ENCODE results near the gene NRCAM.

NRCAM gene

GRCh38 chr7:108132551-108133265 lies 323.5 kb downstream of the NRCAM start:
- Histone ChIP-seq H3K4me2 (ENCODE audit: low read length) (no peak overlapping the region), H3K18ac (ENCODE audit: low read length) (no peak overlapping the region), H3K79me2 (ENCODE audit: control insufficient read depth, insufficient read depth, low read length) (no peaks in the 10 kb centered on the region), H4K5ac (ENCODE audit: low read length) (no peak overlapping the region), H4K8ac (ENCODE audit: low read depth, low read length) (no peak overlapping the region), H2BK120ac (ENCODE audit: low read depth, low read length) (no peak overlapping the region), H3K79me1 (ENCODE audit: low read length) (no peaks in the 10 kb centered on the region), H3K23ac (ENCODE audit: low read length) (no peak overlapping the region), H2AK5ac (ENCODE audit: low read length) (no peak overlapping the region), H3K9ac (ENCODE audit: low read length) (no peak overlapping the region), H3K27me3 (ENCODE audit: insufficient read depth, low read length, poor library complexity) (no peaks in the 10 kb centered on the region), H2BK15ac (replicated peaks; ENCODE audit: low read depth) (no peak overlapping the region), H3K56ac (ENCODE audit: low read length) (peak overlapping the region; percentile 27), H3K27ac (ENCODE audit: low read depth, low read length) (no peak overlapping the region), H3K4me3 (ENCODE audit: low read length) (no peak overlapping the region), H3K4me1 (ENCODE audit: control insufficient read depth, low read depth, low read length) (peaks cover 9% of the 10 kb centered on the region), H3K36me3 (ENCODE audit: control insufficient read depth, insufficient read depth, low read length) (no peaks in the 10 kb centered on the region), H3K4ac (ENCODE audit: low read depth, low read length) (no peak overlapping the region), H2BK5ac (ENCODE audit: low read length) (no peak overlapping the region)
- peak; percentile 88 for DNase-seq
- no CpG with 5 or more reads among the region's 13 CpGs for WGBS (ENCODE audit: extremely low coverage, insufficient coverage, low lambda C conversion rate)

- no peak within 1 kb of the TSS for H3K4me3 ChIP-seq (ENCODE audit: low read length)
- H3K56ac ChIP-seq (ENCODE audit: low read length) = no peak within 1 kb of the TSS
- no peak within 1 kb of the TSS for H4K8ac ChIP-seq (ENCODE audit: low read depth, low read length)
- no peak within 1 kb of the TSS for H2BK15ac ChIP-seq (replicated peaks; ENCODE audit: low read depth)
- H3K9ac ChIP-seq (ENCODE audit: low read length) = no peak within 1 kb of the TSS
- no peaks in the 10 kb centered on the region for H3K27me3 ChIP-seq (ENCODE audit: insufficient read depth, low read length, poor library complexity)
- no CpG with 5 or more reads among the region's 3 CpGs for WGBS (ENCODE audit: extremely low coverage, insufficient coverage, low lambda C conversion rate)
- H3K79me2 ChIP-seq (ENCODE audit: control insufficient read depth, insufficient read depth, low read length) = no peaks in the 10 kb centered on the region
- no peak within 1 kb of the TSS for H3K27ac ChIP-seq (ENCODE audit: low read depth, low read length)
- no peak for DNase-seq
- H3K23ac ChIP-seq (ENCODE audit: low read length) = no peak within 1 kb of the TSS
- no peaks in the 10 kb centered on the region for H3K36me3 ChIP-seq (ENCODE audit: control insufficient read depth, insufficient read depth, low read length)
- H3K4ac ChIP-seq (ENCODE audit: low read depth, low read length) = no peak within 1 kb of the TSS
- no peak within 1 kb of the TSS for H2BK120ac ChIP-seq (ENCODE audit: low read depth, low read length)
- H2BK5ac ChIP-seq (ENCODE audit: low read length) = no peak within 1 kb of the TSS
- H3K18ac ChIP-seq (ENCODE audit: low read length) = no peak within 1 kb of the TSS
- H2AK5ac ChIP-seq (ENCODE audit: low read length) = no peak within 1 kb of the TSS
- no peak within 1 kb of the TSS for H4K5ac ChIP-seq (ENCODE audit: low read length)
- H3K4me1 ChIP-seq (ENCODE audit: control insufficient read depth, low read depth, low read length) = peaks cover 7% of the 10 kb centered on the region
- H3K79me1 ChIP-seq (ENCODE audit: low read length) = no peaks in the 10 kb centered on the region
- H3K4me2 ChIP-seq (ENCODE audit: low read length) = no peak within 1 kb of the TSS
Observed at GRCh38 chr7:108130261-108130660, 326.0 kb downstream of the NRCAM start, which contains the start of gene LAMB4. Gene LAMB4, minus strand, starts transcription at chr7:108130361. Its CDS starts 7,197 bp downstream, at chr7:108123164.

GRCh38 chr7:108129018-108129965 lies 326.9 kb downstream of the NRCAM start:
- H3K18ac ChIP-seq (ENCODE audit: low read length) = no peak overlapping the region
- H3K4me3 ChIP-seq (ENCODE audit: low read length) = no peak overlapping the region
- H2BK5ac ChIP-seq (ENCODE audit: low read length) = no peak overlapping the region
- H3K4me1 ChIP-seq (ENCODE audit: control insufficient read depth, low read depth, low read length) = peaks cover 5% of the 10 kb centered on the region
- no peaks in the 10 kb centered on the region for H3K79me2 ChIP-seq (ENCODE audit: control insufficient read depth, insufficient read depth, low read length)
- WGBS (ENCODE audit: extremely low coverage, insufficient coverage, low lambda C conversion rate) = no CpG with 5 or more reads among the region's 7 CpGs
- no peak for DNase-seq
- H4K8ac ChIP-seq (ENCODE audit: low read depth, low read length) = no peak overlapping the region
- H3K27ac ChIP-seq (ENCODE audit: low read depth, low read length) = no peak overlapping the region
- no peak overlapping the region for H4K5ac ChIP-seq (ENCODE audit: low read length)
- no peak overlapping the region for H2BK120ac ChIP-seq (ENCODE audit: low read depth, low read length)
- no peak overlapping the region for H3K9ac ChIP-seq (ENCODE audit: low read length)
- no peak overlapping the region for H3K56ac ChIP-seq (ENCODE audit: low read length)
- H3K36me3 ChIP-seq (ENCODE audit: control insufficient read depth, insufficient read depth, low read length) = no peaks in the 10 kb centered on the region
- H2AK5ac ChIP-seq (ENCODE audit: low read length) = no peak overlapping the region
- H3K23ac ChIP-seq (ENCODE audit: low read length) = no peak overlapping the region
- no peak overlapping the region for H3K4me2 ChIP-seq (ENCODE audit: low read length)
- H3K4ac ChIP-seq (ENCODE audit: low read depth, low read length) = no peak overlapping the region
- no peak overlapping the region for H2BK15ac ChIP-seq (replicated peaks; ENCODE audit: low read depth)
- H3K27me3 ChIP-seq (ENCODE audit: insufficient read depth, low read length, poor library complexity) = no peaks in the 10 kb centered on the region
- no peaks in the 10 kb centered on the region for H3K79me1 ChIP-seq (ENCODE audit: low read length)

GRCh38 chr7:108128514-108128913 lies 327.7 kb downstream of the NRCAM start:
- Histone ChIP-seq H2BK15ac (replicated peaks; ENCODE audit: low read depth) (no peak overlapping the region), H3K79me1 (ENCODE audit: low read length) (no peaks in the 10 kb centered on the region), H3K4me1 (ENCODE audit: control insufficient read depth, low read depth, low read length) (peaks cover 5% of the 10 kb centered on the region), H3K23ac (ENCODE audit: low read length) (no peak overlapping the region), H3K4me3 (ENCODE audit: low read length) (no peak overlapping the region), H3K79me2 (ENCODE audit: control insufficient read depth, insufficient read depth, low read length) (no peaks in the 10 kb centered on the region), H3K27ac (ENCODE audit: low read depth, low read length) (no peak overlapping the region), H4K8ac (ENCODE audit: low read depth, low read length) (no peak overlapping the region), H3K9ac (ENCODE audit: low read length) (no peak overlapping the region), H3K4me2 (ENCODE audit: low read length) (no peak overlapping the region), H3K36me3 (ENCODE audit: control insufficient read depth, insufficient read depth, low read length) (no peaks in the 10 kb centered on the region), H3K27me3 (ENCODE audit: insufficient read depth, low read length, poor library complexity) (no peaks in the 10 kb centered on the region), H2BK5ac (ENCODE audit: low read length) (no peak overlapping the region), H2BK120ac (ENCODE audit: low read depth, low read length) (no peak overlapping the region), H3K56ac (ENCODE audit: low read length) (no peak overlapping the region), H3K18ac (ENCODE audit: low read length) (no peak overlapping the region), H2AK5ac (ENCODE audit: low read length) (no peak overlapping the region), H3K4ac (ENCODE audit: low read depth, low read length) (no peak overlapping the region), H4K5ac (ENCODE audit: low read length) (no peak overlapping the region)
- no peak for DNase-seq
- WGBS (ENCODE audit: extremely low coverage, insufficient coverage, low lambda C conversion rate) = no CpG with 5 or more reads among the region's 3 CpGs

GRCh38 chr7:108127461-108127860 lies 328.8 kb downstream of the NRCAM start:
- Histone ChIP-seq H3K9ac (ENCODE audit: low read length) (no peak overlapping the region), H4K5ac (ENCODE audit: low read length) (no peak overlapping the region), H2AK5ac (ENCODE audit: low read length) (no peak overlapping the region), H3K27me3 (ENCODE audit: insufficient read depth, low read length, poor library complexity) (no peaks in the 10 kb centered on the region), H2BK5ac (ENCODE audit: low read length) (no peak overlapping the region), H3K27ac (ENCODE audit: low read depth, low read length) (no peak overlapping the region), H3K79me1 (ENCODE audit: low read length) (no peaks in the 10 kb centered on the region), H4K8ac (ENCODE audit: low read depth, low read length) (no peak overlapping the region), H3K4ac (ENCODE audit: low read depth, low read length) (no peak overlapping the region), H3K56ac (ENCODE audit: low read length) (no peak overlapping the region), H3K4me1 (ENCODE audit: control insufficient read depth, low read depth, low read length) (peaks cover 1% of the 10 kb centered on the region), H3K36me3 (ENCODE audit: control insufficient read depth, insufficient read depth, low read length) (no peaks in the 10 kb centered on the region), H3K23ac (ENCODE audit: low read length) (no peak overlapping the region), H3K18ac (ENCODE audit: low read length) (no peak overlapping the region), H3K79me2 (ENCODE audit: control insufficient read depth, insufficient read depth, low read length) (no peaks in the 10 kb centered on the region), H2BK15ac (replicated peaks; ENCODE audit: low read depth) (no peak overlapping the region), H3K4me2 (ENCODE audit: low read length) (no peak overlapping the region), H2BK120ac (ENCODE audit: low read depth, low read length) (no peak overlapping the region), H3K4me3 (ENCODE audit: low read length) (no peak overlapping the region)
- no CpG with 5 or more reads among the region's 5 CpGs for WGBS (ENCODE audit: extremely low coverage, insufficient coverage, low lambda C conversion rate)
- no peak for DNase-seq
